H1 (cell line): ENCODE measurements around the gene APH1A. TPM values are rescaled to one million over a fixed set of nuclear protein-coding genes. Genes with fewer than 3 reads are reported as not detected.

Experiments used
- CTCF ChIA-PET: fragments of 300-600 bp; sonication (Branson Sonifier 250); formaldehyde crosslinking; loops from one replicate; lab custom pipeline; 2021; ENCODE audit not compliant: partially characterized antibody; lab: Charles Lee
- POLR2A ChIA-PET: fragments of 300-600 bp; sonication (Branson Sonifier 250); formaldehyde crosslinking; loops from one replicate; lab custom pipeline; 2021; ENCODE audit warnings: inconsistent platforms; ENCODE audit not compliant: partially characterized antibody; lab: Charles Lee
- DNase-seq, 2 experiments: peaks; one replicate each; pipeline versions ENCODE4 v3.0.0 to v3.0.0-alpha.2; 2010 to 2022; ENCODE audit warnings: low spot score in 2 of 2, low read depth in 1 of 2, mixed read lengths in 1 of 2
- FAIRE-seq: peaks from 2 replicates; lab custom pipeline; 2011; peaks lifted over from hg19 to GRCh38; lab: Jason Lieb, UNC
- H2AFZ ChIP-seq: 2 replicates; pipeline ENCODE4 v1.8.1; 2012; ENCODE audit warnings: low read length, inconsistent platforms
- H2AK5ac ChIP-seq: 2 replicates; pipeline ENCODE4 v1.6.1; 2013; ENCODE audit warnings: low read depth, low read length
- H2BK120ac ChIP-seq: replicated peaks from 2 replicates; pipeline ENCODE3; 2013; ENCODE audit warnings: low read depth, low read length, inconsistent platforms
- H2BK12ac ChIP-seq: 2 replicates; pipeline ENCODE4 v1.6.1; 2013; ENCODE audit warnings: low read depth, low read length
- H2BK15ac ChIP-seq: 2 replicates; pipeline ENCODE4 v1.6.1; 2013; ENCODE audit warnings: low read length
- H2BK20ac ChIP-seq: 2 replicates; pipeline ENCODE4 v1.6.1; 2013; ENCODE audit warnings: low read length
- H2BK5ac ChIP-seq: 2 replicates; pipeline ENCODE4 v1.6.1; 2013; ENCODE audit warnings: low read depth, low read length
- H3K14ac ChIP-seq: 2 replicates; pipeline ENCODE4 v1.6.1; 2013; ENCODE audit warnings: inconsistent platforms; ENCODE audit not compliant: insufficient read length
- H3K18ac ChIP-seq: 2 replicates; pipeline ENCODE4 v1.6.1; 2013; ENCODE audit warnings: low read length; ENCODE audit errors: extremely low read depth
- H3K23ac ChIP-seq: 2 replicates; pipeline ENCODE4 v1.6.1; 2013; ENCODE audit warnings: inconsistent platforms; ENCODE audit not compliant: insufficient read length
- H3K23me2 ChIP-seq: 2 replicates; pipeline ENCODE4 v1.6.1; 2013; ENCODE audit warnings: low read depth, low read length
- H3K27ac ChIP-seq: 2 replicates; pipeline ENCODE4 v1.6.1; 2011; ENCODE audit warnings: low read depth, low read length, inconsistent platforms
- H3K27me3 ChIP-seq, 4 experiments: replicated peaks in 1 of 4; 1 replicate in 1 of 4; 2 replicates in 3 of 4; pipeline versions ENCODE4 v1.6.1 to v1.8.1; 2011 to 2013; ENCODE audit warnings: low read length in 3 of 4, mild to moderate bottlenecking in 3 of 4, inconsistent platforms in 2 of 4, mixed read lengths in 2 of 4, moderate library complexity in 1 of 4; ENCODE audit not compliant: control insufficient read depth in 3 of 4, insufficient read depth in 3 of 4; ENCODE audit errors: extremely low read depth in 1 of 4
- H3K36me3 ChIP-seq, 4 experiments: 2 replicates each; pipeline versions ENCODE4 v1.6.1 to v1.8.1; 2011 to 2013; ENCODE audit warnings: mild to moderate bottlenecking in 4 of 4, low read length in 3 of 4, moderate library complexity in 2 of 4, control low read depth in 1 of 4, inconsistent platforms in 1 of 4; ENCODE audit not compliant: insufficient read depth in 4 of 4, control insufficient read depth in 2 of 4
- H3K4ac ChIP-seq: replicated peaks from 2 replicates; pipeline ENCODE3; 2013; ENCODE audit warnings: low read length, low read depth, mixed read lengths, inconsistent platforms; ENCODE audit not compliant: insufficient read length
- H3K4me1 ChIP-seq, 4 experiments: replicated peaks in 1 of 4; 1 replicate in 1 of 4; 2 replicates in 3 of 4; pipeline versions ENCODE4 v1.6.1 to v1.8.1; 2011 to 2013; ENCODE audit warnings: low read length in 3 of 4, inconsistent platforms in 2 of 4, mixed read lengths in 1 of 4; ENCODE audit not compliant: insufficient read depth in 4 of 4, control insufficient read depth in 3 of 4
- H3K4me2 ChIP-seq, 2 experiments: 2 replicates each; pipeline versions ENCODE4 v1.6.1 to v1.8.1; 2011 to 2013; ENCODE audit warnings: low read depth in 2 of 2, low read length in 2 of 2, control low read depth in 1 of 2, inconsistent platforms in 1 of 2, mild to moderate bottlenecking in 1 of 2; ENCODE audit not compliant: insufficient read depth in 1 of 2
- H3K4me3 ChIP-seq, 4 experiments: fragments of 200-600, 300-600 bp in 1 of 4; sonication (generic), shearing (Covaris generic), sonication (Bioruptor Twin) in 1 of 4; 2 replicates each; pipeline versions ENCODE4 v1.5.1 to v1.8.1; 2011 to 2016; ENCODE audit warnings: low read length in 4 of 4, low read depth in 3 of 4, control low read depth in 2 of 4, inconsistent platforms in 2 of 4, mild to moderate bottlenecking in 2 of 4, mixed read lengths in 1 of 4, moderate library complexity in 1 of 4; ENCODE audit not compliant: insufficient read depth in 2 of 4; ENCODE audit errors: extremely low read depth in 1 of 4
- H3K56ac ChIP-seq: replicated peaks from 2 replicates; pipeline ENCODE3; 2013; ENCODE audit warnings: low read depth, mild to moderate bottlenecking, mixed read lengths, low read length, inconsistent platforms; ENCODE audit not compliant: insufficient read length
- H3K79me1 ChIP-seq: 2 replicates; pipeline ENCODE4 v1.6.1; 2013; ENCODE audit warnings: low read depth, low read length, control low read depth
- H3K79me2 ChIP-seq, 2 experiments: 2 replicates each; pipeline versions ENCODE4 v1.6.1 to v1.8.1; 2012 to 2013; ENCODE audit warnings: low read length in 2 of 2, mild to moderate bottlenecking in 2 of 2, inconsistent platforms in 1 of 2; ENCODE audit not compliant: insufficient read depth in 2 of 2, control insufficient read depth in 1 of 2
- H3K9ac ChIP-seq, 4 experiments: replicated peaks in 1 of 4; 1 replicate in 1 of 4; 2 replicates in 3 of 4; pipeline versions ENCODE4 v1.6.1 to v1.8.1; 2011 to 2013; ENCODE audit warnings: low read depth in 3 of 4, low read length in 3 of 4, control low read depth in 2 of 4, mild to moderate bottlenecking in 2 of 4, moderate library complexity in 2 of 4, inconsistent platforms in 1 of 4; ENCODE audit errors: extremely low read depth in 1 of 4
- H3K9me3 ChIP-seq, 2 experiments: 2 replicates each; pipeline versions ENCODE4 v1.6.1 to v1.8.1; 2012 to 2013; ENCODE audit warnings: mild to moderate bottlenecking in 2 of 2, moderate library complexity in 2 of 2, control low read depth in 1 of 2, inconsistent platforms in 1 of 2, low read depth in 1 of 2, low read length in 1 of 2, mixed read lengths in 1 of 2; ENCODE audit not compliant: insufficient read depth in 2 of 2
- H4K20me1 ChIP-seq, 2 experiments: replicated peaks in 1 of 2; 2 replicates each; pipeline versions ENCODE3 to v1.8.1; 2011 to 2013; ENCODE audit warnings: inconsistent platforms in 2 of 2, low read length in 2 of 2, mild to moderate bottlenecking in 1 of 2; ENCODE audit not compliant: insufficient read depth in 2 of 2, control insufficient read depth in 1 of 2
- H4K5ac ChIP-seq: 2 replicates; pipeline ENCODE4 v1.6.1; 2013; ENCODE audit warnings: low read length, low read depth, mixed read lengths, inconsistent platforms; ENCODE audit not compliant: insufficient read length
- H4K8ac ChIP-seq: 2 replicates; pipeline ENCODE4 v1.8.0; 2013; ENCODE audit warnings: mild to moderate bottlenecking, moderate library complexity, low read length, inconsistent platforms; ENCODE audit not compliant: insufficient read depth; ENCODE audit errors: extremely low read depth
- H4K91ac ChIP-seq: replicated peaks from 2 replicates; pipeline ENCODE3; 2013; ENCODE audit warnings: low read length, mixed read lengths, inconsistent platforms; ENCODE audit not compliant: insufficient read length
- ATF3 ChIP-seq: IDR thresholded peaks from 2 replicates; pipeline ENCODE4 v1.6.1; 2011; ENCODE audit warnings: low read depth, mild to moderate bottlenecking, low read length; ENCODE audit not compliant: insufficient read depth
- CTCF ChIP-seq, 3 experiments: IDR thresholded peaks; 1 replicate in 2 of 3; 2 replicates in 1 of 3; pipeline versions ENCODE4 v1.5.1 to v1.6.1; 2011; ENCODE audit warnings: low read length in 3 of 3, mild to moderate bottlenecking in 3 of 3, inconsistent platforms in 2 of 3, low read depth in 1 of 3, moderate library complexity in 1 of 3; ENCODE audit not compliant: insufficient read depth in 1 of 3; ENCODE audit errors: control extremely low read depth in 1 of 3
- EGR1 ChIP-seq: IDR thresholded peaks from 2 replicates; pipeline ENCODE4 v1.6.1; 2011; ENCODE audit warnings: low read depth, low read length, borderline replicate concordance
- EZH2 ChIP-seq: fragments of 200-600 bp; sonication (generic); IDR thresholded peaks from 2 replicates; pipeline ENCODE4 v1.7.1; 2012; ENCODE audit warnings: low read depth, mild to moderate bottlenecking, moderate library complexity, low read length, inconsistent platforms; ENCODE audit not compliant: severe bottlenecking
- KDM4A ChIP-seq: IDR thresholded peaks from one replicate; pipeline ENCODE4 v1.7.1; 2012; ENCODE audit warnings: low read depth, mild to moderate bottlenecking, moderate library complexity, low read length, inconsistent platforms; ENCODE audit not compliant: severe bottlenecking
- NRF1 ChIP-seq: IDR thresholded peaks from 2 replicates; pipeline ENCODE4 v1.6.1; 2011; ENCODE audit warnings: mild to moderate bottlenecking, low read depth, low read length, improper control_type of control experiment
- RNF2 ChIP-seq: fragments of 200-900, 300-1000 bp; sonication (generic); IDR thresholded peaks from 2 replicates; pipeline ENCODE4 v1.7.1; 2016; ENCODE audit warnings: borderline replicate concordance, low read depth, mild to moderate bottlenecking, antibody characterized with exemption, low read length; ENCODE audit not compliant: poor library complexity, severe bottlenecking; ENCODE audit errors: missing control alignments
- SP4 ChIP-seq: IDR thresholded peaks from 2 replicates; pipeline ENCODE4 v1.6.1; 2012; ENCODE audit warnings: low read length, inconsistent platforms
- TAF1 ChIP-seq: IDR thresholded peaks from 2 replicates; pipeline ENCODE4 v1.6.1; 2011; ENCODE audit warnings: mild to moderate bottlenecking, low read depth, low read length
- WGBS, 2 experiments: shearing (Covaris generic) in 1 of 2; methylation state at CpG; one replicate each; pipeline versions ENCODE4 v1.1.6 to v1.1.7; 2013 to 2015; ENCODE audit warnings: low lambda C conversion rate in 2 of 2, mixed read lengths in 2 of 2, inconsistent platforms in 1 of 2, low coverage in 1 of 2, missing lambda C conversion rate in 1 of 2; ENCODE audit not compliant: insufficient replicate concordance in 2 of 2, insufficient coverage in 1 of 2, insufficient read length in 1 of 2; ENCODE audit errors: extremely low coverage in 1 of 2, missing lambda C conversion rate in 1 of 2; 5-methylcytosine and 5-hydroxymethylcytosine counted together
- polyA plus RNA-seq, 7 experiments: library from polyadenylated mRNA; depleted of rRNA in 3 of 7; stranded (reverse) in 5 of 7; unstranded in 2 of 7; fragments of >200 nt in 5 of 7; fragments of 200-250 nt in 2 of 7; gene quantifications; 1 replicate in 5 of 7; 2 replicates in 1 of 7; 4 replicates in 1 of 7; pipeline versions ENCODE4 v1.2.1 to v1.2.3, GENCODE V29; 2011 to 2013; ENCODE audit warnings: missing spikeins in 2 of 7, mixed read lengths in 2 of 7
- total RNA-seq: library from RNA; stranded (reverse); fragmentation: NEBNext Ultra II Directional; extraction: Animal tissue kit (Norgen Biotek cat#: 25700); gene quantifications from 2 replicates; pipeline ENCODE4 v1.2.1, GENCODE V29; 2021

APH1A gene
- total and polyA plus RNA-seq, 2 of the 8 experiments (the other 6 are each of a cell fraction or from before 2014, with no cell fraction given), result 111 to 183 TPM

GRCh38 chr1:150283260-150283659, 14.4 kb upstream of the APH1A start:
- H2AFZ ChIP-seq, result no peak overlapping the region
- POLR2A ChIA-PET, result interaction anchor here (1.2 to 25.2 kb wide), 9 partner anchors 8 to 395 kb away, joined by 3 to 535 read pairs (median 11); partner anchors contain the start of genes APH1A, C1orf54, CA14 and RPRD2
- CTCF ChIA-PET, result interaction anchor here (0.5 to 16.5 kb wide), 3 partner anchors 12 to 117 kb away, joined by 3 to 326 read pairs (median 43); partner anchors contain the start of genes APH1A, C1orf54 and CA14
- no peak for TF ChIP-seq KDM4A
- no peak for TF ChIP-seq EZH2
- TF ChIP-seq EGR1, result no peak
- TF ChIP-seq NRF1, result no peak
- TF ChIP-seq CTCF (IDR thresholded peaks at IDR 0.05; ENCODE audit: control extremely low read depth in 1 of 3, insufficient read depth in 1 of 3, low read depth in 1 of 3, low read length in 3 of 3), result no peak
- no peak for TF ChIP-seq SP4
- no peak for TF ChIP-seq RNF2
- TF ChIP-seq TAF1, result no peak
- no peak for TF ChIP-seq ATF3

More at GRCh38 chr1:150283260-150283659, 14.4 kb upstream of the APH1A start:
- Histone ChIP-seq H2AK5ac (peak overlapping the region; percentile 16; the same call in 1 of the 2 replicates), H4K20me1 (peaks cover 2% of the 10 kb centered on the region in 2 experiments), H4K91ac (no peak overlapping the region), H3K9me3 (no peaks in the 10 kb centered on the region), H3K27me3 (peaks cover 0 to 7% (median 7%) of the 10 kb centered on the region in 4 experiments; a peak in 4 of 7 replicates), H3K79me2 (no peaks in the 10 kb centered on the region), H3K36me3 (peaks cover 6 to 19% (median 9%) of the 10 kb centered on the region in 4 experiments; a peak in 7 of 8 replicates), H3K18ac (no peak overlapping the region), H3K79me1 (no peaks in the 10 kb centered on the region), H3K23me2 (peaks cover 8% of the 10 kb centered on the region; the same call in 1 of the 2 replicates), H2BK12ac (no peak overlapping the region; the same call in 1 of the 2 replicates), H4K8ac (no peak overlapping the region), H3K4me3 (peak overlapping the region; percentile 56 to 83 (median 70)), H3K4me2 (peak overlapping the region; percentile 83 to 84), H2BK5ac (no peak overlapping the region; the same call in 1 of the 2 replicates), H2BK20ac (no peak overlapping the region), H2BK120ac (no peak overlapping the region), H3K14ac (no peak overlapping the region), H3K27ac (no peak overlapping the region), H3K23ac (no peak overlapping the region), H2BK15ac (no peak overlapping the region; the same call in 1 of the 2 replicates), H3K4ac (no peak overlapping the region), H3K4me1 (peaks cover 0 to 4% (median 2%) of the 10 kb centered on the region in 4 experiments; a peak in 2 of 7 replicates), H4K5ac (no peak overlapping the region), H3K9ac (peak overlapping the region in 3 of 4 experiments; percentile 63 to 75 (median 74); a peak in 5 of 7 replicates), H3K56ac (no peak overlapping the region)
- no peak for FAIRE-seq
- DNase-seq, result no peak
- WGBS, 2 experiments, result 86% methylated on average over 12 of the region's 12 CpGs; no CpG with 5 or more reads in 1 of the 2 experiments
